K562 (cell line): ENCODE data around the gene TMC5. TPM values are rescaled to one million over a fixed set of nuclear protein-coding genes. Genes with fewer than 3 reads are reported as not detected.
A peak's percentile ranks its signal among the peaks of the same experiment; 100 is the strongest.

Source experiments
- ARID2 ChIP-seq: fragments of 450-650 bp; IDR thresholded peaks from 2 replicates; pipeline ENCODE4 v1.6.1; 2017; ENCODE audit warnings: antibody characterized with exemption, mild to moderate bottlenecking
- CBX8 ChIP-seq: fragments of 200-600 bp; sonication (generic); IDR thresholded peaks from 2 replicates; pipeline ENCODE4 v1.6.1; 2012; ENCODE audit warnings: borderline replicate concordance, mixed run types, low read depth, mild to moderate bottlenecking, moderate library complexity, mixed read lengths, low read length, control low read depth, inconsistent platforms; ENCODE audit not compliant: poor library complexity, severe bottlenecking; ENCODE audit errors: extremely low read depth
- CC2D1A ChIP-seq: fragments of 450-650 bp; IDR thresholded peaks from 2 replicates; pipeline ENCODE4 v1.6.1; 2017; ENCODE audit warnings: mild to moderate bottlenecking
- HDAC3 ChIP-seq: fragments of 450-650 bp; IDR thresholded peaks from 2 replicates; pipeline ENCODE4 v1.6.1; 2018; ENCODE audit warnings: borderline replicate concordance, mild to moderate bottlenecking, moderate library complexity; ENCODE audit not compliant: partially characterized antibody
- JUND ChIP-seq, 2 experiments: IDR thresholded peaks; 2 replicates in 1 of 2; 3 replicates in 1 of 2; pipeline ENCODE4 v1.6.1; 2011; ENCODE audit warnings: borderline replicate concordance in 2 of 2, low read depth in 2 of 2, low read length in 2 of 2, improper control_type of control experiment in 1 of 2, missing biosample characterization in 1 of 2, missing genetic modification characterization in 1 of 2, missing genetic modification reagents in 1 of 2
- KLF16 ChIP-seq: IDR thresholded peaks from 2 replicates; pipeline ENCODE4 v1.6.1; 2016; ENCODE audit warnings: antibody characterized with exemption
- MEIS2 ChIP-seq: fragments of 450-650 bp; IDR thresholded peaks from 2 replicates; pipeline ENCODE4 v1.6.1; 2014; ENCODE audit warnings: mild to moderate bottlenecking; ENCODE audit not compliant: partially characterized antibody
- PKNOX1 ChIP-seq: fragments of 450-650 bp; IDR thresholded peaks from 2 replicates; pipeline ENCODE4 v1.6.1; 2016
- RB1 ChIP-seq: fragments of 450-650 bp; IDR thresholded peaks from 2 replicates; pipeline ENCODE4 v1.6.1; 2017; ENCODE audit warnings: low read depth, mild to moderate bottlenecking
- SLC30A9 ChIP-seq: fragments of 250-450 bp; sonication (Bioruptor Pico); IDR thresholded peaks from 2 replicates; pipeline ENCODE4 v1.8.0; 2022; ENCODE audit warnings: mild to moderate bottlenecking, moderate library complexity
- polyA plus RNA-seq, 8 experiments: library from polyadenylated mRNA; depleted of rRNA in 4 of 8; stranded (reverse) in 5 of 8; unstranded in 3 of 8; fragments of >200 nt; fragmentation: Nextera tagmentation in 2 of 8; fragmentation: Illumina TruSeq in 1 of 8; extraction: Ambion mirVana in 2 of 8; extraction: Trizol in 1 of 8; gene quantifications; 2 replicates each; pipeline versions ENCODE4 v1.2.1 to v1.2.3, GENCODE V29; 2011 to 2014; ENCODE audit warnings: inconsistent platforms in 1 of 8, missing spikeins in 1 of 8
- total RNA-seq, 7 experiments: library from RNA; depleted of rRNA in 6 of 7; stranded (reverse); fragments of >200 nt in 6 of 7; fragmentation: Illumina TruSeq in 2 of 7; extraction: Trizol in 2 of 7; gene quantifications; 2 replicates each; pipeline versions ENCODE4 v1.2.1 to v1.2.3, GENCODE V29; 2011 to 2021; ENCODE audit warnings: low replicate concordance in 1 of 7
- TF ChIP-seq, protein P1 (sequence below), 2 experiments: fragments of 450-650 bp; formaldehyde crosslinking in 1 of 2; IDR thresholded peaks; 2 replicates each; pipeline versions ENCODE4 v1.4.0 to v1.6.1; 2014 to 2020; ENCODE audit warnings: mild to moderate bottlenecking in 2 of 2, borderline replicate concordance in 1 of 2, low read depth in 1 of 2
- TF ChIP-seq, protein P2 (sequence below): fragments of 450-650 bp; formaldehyde crosslinking; IDR thresholded peaks from 2 replicates; pipeline ENCODE4 v1.4.0; 2020; ENCODE audit warnings: mild to moderate bottlenecking, moderate library complexity
- TF ChIP-seq, protein P3 (sequence below), 2 experiments: fragments of 450-650 bp; conservative IDR thresholded peaks; 2 replicates each; pipeline ENCODE4 v1.6.1; 2017; ENCODE audit warnings: mild to moderate bottlenecking in 2 of 2, moderate library complexity in 2 of 2

TMC5 gene
- total and polyA plus RNA-seq, 9 of the 15 experiments (the other 6 are each of a cell fraction or from before 2014, with no cell fraction given): 0.83 to 2.6 (median 1.6) TPM

GRCh38 chr16:19375561-19376158 lies 42.0 kb upstream of the TMC5 start (continued):
- TF ChIP-seq, protein P1, sequence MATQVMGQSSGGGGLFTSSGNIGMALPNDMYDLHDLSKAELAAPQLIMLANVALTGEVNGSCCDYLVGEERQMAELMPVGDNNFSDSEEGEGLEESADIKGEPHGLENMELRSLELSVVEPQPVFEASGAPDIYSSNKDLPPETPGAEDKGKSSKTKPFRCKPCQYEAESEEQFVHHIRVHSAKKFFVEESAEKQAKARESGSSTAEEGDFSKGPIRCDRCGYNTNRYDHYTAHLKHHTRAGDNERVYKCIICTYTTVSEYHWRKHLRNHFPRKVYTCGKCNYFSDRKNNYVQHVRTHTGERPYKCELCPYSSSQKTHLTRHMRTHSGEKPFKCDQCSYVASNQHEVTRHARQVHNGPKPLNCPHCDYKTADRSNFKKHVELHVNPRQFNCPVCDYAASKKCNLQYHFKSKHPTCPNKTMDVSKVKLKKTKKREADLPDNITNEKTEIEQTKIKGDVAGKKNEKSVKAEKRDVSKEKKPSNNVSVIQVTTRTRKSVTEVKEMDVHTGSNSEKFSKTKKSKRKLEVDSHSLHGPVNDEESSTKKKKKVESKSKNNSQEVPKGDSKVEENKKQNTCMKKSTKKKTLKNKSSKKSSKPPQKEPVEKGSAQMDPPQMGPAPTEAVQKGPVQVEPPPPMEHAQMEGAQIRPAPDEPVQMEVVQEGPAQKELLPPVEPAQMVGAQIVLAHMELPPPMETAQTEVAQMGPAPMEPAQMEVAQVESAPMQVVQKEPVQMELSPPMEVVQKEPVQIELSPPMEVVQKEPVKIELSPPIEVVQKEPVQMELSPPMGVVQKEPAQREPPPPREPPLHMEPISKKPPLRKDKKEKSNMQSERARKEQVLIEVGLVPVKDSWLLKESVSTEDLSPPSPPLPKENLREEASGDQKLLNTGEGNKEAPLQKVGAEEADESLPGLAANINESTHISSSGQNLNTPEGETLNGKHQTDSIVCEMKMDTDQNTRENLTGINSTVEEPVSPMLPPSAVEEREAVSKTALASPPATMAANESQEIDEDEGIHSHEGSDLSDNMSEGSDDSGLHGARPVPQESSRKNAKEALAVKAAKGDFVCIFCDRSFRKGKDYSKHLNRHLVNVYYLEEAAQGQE (IDR thresholded peaks at IDR 0.05; ENCODE audit: borderline replicate concordance): peak; percentile 86
- TF ChIP-seq, protein P1 (CRISPR knock-in tag; IDR thresholded peaks at IDR 0.05; ENCODE audit: low read depth): no peak
- TF ChIP-seq SLC30A9 (CRISPR knock-in tag) (no peak), MEIS2 (peak; percentile 12), CBX8 (no peak), JUND (IDR thresholded peaks at IDR 0.05; ENCODE audit: borderline replicate concordance, low read depth, low read length) (no peak), JUND (tag; IDR thresholded peaks at IDR 0.05; ENCODE audit: borderline replicate concordance, low read depth, low read length) (0 out of 3 replicates have a peak, but pooled peaks have one; percentile 14), KLF16 (0 out of 2 replicates have a peak, but pooled peaks have one; percentile 29), ARID2 (peak; percentile 54; the same call in 1 of the 2 replicates), PKNOX1 (peak; percentile 93), CC2D1A (peak; percentile 41), RB1 (no peak), HDAC3 (peak; percentile 37)
- TF ChIP-seq, protein P2, sequence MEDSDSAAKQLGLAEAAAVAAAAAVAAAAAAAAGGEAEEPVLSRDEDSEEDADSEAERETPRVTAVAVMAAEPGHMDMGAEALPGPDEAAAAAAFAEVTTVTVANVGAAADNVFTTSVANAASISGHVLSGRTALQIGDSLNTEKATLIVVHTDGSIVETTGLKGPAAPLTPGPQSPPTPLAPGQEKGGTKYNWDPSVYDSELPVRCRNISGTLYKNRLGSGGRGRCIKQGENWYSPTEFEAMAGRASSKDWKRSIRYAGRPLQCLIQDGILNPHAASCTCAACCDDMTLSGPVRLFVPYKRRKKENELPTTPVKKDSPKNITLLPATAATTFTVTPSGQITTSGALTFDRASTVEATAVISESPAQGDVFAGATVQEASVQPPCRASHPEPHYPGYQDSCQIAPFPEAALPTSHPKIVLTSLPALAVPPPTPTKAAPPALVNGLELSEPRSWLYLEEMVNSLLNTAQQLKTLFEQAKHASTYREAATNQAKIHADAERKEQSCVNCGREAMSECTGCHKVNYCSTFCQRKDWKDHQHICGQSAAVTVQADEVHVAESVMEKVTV: peak; percentile 74
- TF ChIP-seq, protein P3, sequence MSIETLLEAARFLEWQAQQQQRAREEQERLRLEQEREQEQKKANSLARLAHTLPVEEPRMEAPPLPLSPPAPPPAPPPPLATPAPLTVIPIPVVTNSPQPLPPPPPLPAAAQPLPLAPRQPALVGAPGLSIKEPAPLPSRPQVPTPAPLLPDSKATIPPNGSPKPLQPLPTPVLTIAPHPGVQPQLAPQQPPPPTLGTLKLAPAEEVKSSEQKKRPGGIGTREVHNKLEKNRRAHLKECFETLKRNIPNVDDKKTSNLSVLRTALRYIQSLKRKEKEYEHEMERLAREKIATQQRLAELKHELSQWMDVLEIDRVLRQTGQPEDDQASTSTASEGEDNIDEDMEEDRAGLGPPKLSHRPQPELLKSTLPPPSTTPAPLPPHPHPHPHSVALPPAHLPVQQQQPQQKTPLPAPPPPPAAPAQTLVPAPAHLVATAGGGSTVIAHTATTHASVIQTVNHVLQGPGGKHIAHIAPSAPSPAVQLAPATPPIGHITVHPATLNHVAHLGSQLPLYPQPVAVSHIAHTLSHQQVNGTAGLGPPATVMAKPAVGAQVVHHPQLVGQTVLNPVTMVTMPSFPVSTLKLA (conservative IDR thresholded peaks at IDR 0.05): 0 out of 4 replicates have a peak, but pooled peaks of 1 of the 2 experiments have one; percentile 31
